ENCODE results near the gene BOLA1. TPM values are rescaled to one million over a fixed set of nuclear protein-coding genes. Genes with fewer than 3 reads are reported as not detected.
"Not testable (repeated sequence)": the region's sequence is repeated elsewhere in the genome, so short reads cannot be mapped to it uniquely, and the experiment has no call there.

BOLA1 gene
- total and polyA plus RNA-seq, 4 experiments from 2014 or later, result 25.2 to 31.4 (median 25.2) TPM

DNA sequence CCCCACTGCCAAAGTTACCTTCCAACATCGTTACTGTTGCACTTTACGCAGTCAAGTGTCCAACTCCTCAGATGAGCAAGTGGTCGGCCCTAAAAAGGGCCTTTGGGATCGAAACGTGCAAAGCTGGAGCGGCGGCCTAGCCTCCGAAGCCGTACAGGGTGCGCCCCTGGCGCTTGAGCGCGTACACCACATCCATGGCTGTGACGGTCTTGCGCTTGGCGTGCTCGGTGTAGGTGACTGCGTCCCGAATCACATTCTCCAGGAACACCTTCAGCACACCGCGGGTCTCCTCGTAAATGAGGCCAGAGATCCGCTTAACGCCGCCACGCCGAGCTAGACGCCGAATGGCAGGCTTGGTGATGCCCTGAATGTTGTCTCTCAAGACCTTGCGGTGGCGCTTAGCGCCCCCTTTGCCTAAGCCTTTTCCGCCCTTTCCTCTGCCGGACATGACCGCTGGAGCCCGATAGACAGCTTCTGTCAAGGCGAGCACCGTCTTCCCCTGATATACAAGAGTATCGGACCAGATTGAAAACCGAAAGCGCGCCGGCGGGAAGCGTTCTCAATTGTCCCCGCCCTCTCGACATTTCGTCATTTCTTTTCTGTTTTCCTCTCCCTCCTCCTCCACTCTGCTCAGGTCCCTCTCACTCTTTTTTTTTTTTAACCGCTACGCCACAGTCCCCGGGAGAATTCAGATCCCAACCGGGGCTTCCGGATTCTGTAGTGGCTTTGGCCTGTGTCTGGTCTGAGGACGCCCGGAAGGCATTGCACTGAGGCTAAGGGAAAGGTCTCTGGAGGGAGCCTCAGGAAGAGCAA is 38.5 kb upstream of the BOLA1 start:
- H3K4me3 Mint-ChIP-seq; H3K4me1 Mint-ChIP-seq; H3K27me3 ChIP-seq (ENCODE audit: insufficient read depth, low read length); H3K36me3 Mint-ChIP-seq; H3K4me1 ChIP-seq (ENCODE audit: insufficient read depth, low read length); DNase-seq; H3K4me3 ChIP-seq (ENCODE audit: low read length in 2 of 2); CTCF ChIA-PET (ENCODE audit: partially characterized antibody); POLR2A ChIA-PET (ENCODE audit: partially characterized antibody); H3K27ac ChIP-seq (ENCODE audit: low read depth, low read length); intact Hi-C loops (cut with micrococcal nuclease); H3K27me3 Mint-ChIP-seq; H3K36me3 ChIP-seq (ENCODE audit: insufficient read depth, low read length); H3K9me3 ChIP-seq (ENCODE audit: control insufficient read depth in 1 of 2, low read length in 2 of 2); H3K27ac Mint-ChIP-seq; H3K9me3 Mint-ChIP-seq: not testable (repeated sequence)

DNA sequence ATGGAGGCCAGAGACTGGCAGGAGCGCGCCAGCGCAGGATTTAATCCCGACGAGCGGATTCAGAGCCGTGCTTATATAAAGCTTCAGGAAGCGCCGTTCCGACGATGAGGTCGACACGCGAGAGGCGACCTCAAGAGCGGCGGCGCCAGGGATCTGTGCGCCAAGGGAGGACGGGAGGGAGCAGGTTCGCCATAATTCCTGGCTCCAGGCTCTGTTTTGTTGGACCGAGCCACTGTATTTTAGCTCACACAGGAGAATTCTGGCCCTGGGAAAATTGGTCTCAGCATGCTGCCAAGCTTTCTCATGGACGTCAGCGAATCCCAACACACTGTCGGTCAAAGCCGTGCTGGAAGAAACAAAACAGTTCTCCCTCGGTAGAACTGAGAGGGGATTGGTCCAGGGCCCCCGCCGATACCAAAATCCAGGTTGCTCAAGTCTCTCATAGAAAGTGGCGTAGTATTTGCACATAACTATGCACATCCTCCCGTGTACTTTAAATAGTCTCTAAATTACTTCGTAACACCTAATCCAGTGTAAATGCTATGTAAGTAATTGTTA is 37.8 kb upstream of the BOLA1 start:
- H3K4me1 ChIP-seq (ENCODE audit: insufficient read depth, low read length); H3K36me3 ChIP-seq (ENCODE audit: insufficient read depth, low read length); CTCF ChIA-PET (ENCODE audit: partially characterized antibody); H3K4me3 ChIP-seq (ENCODE audit: low read length in 2 of 2); POLR2A ChIA-PET (ENCODE audit: partially characterized antibody); H3K27ac ChIP-seq (ENCODE audit: low read depth, low read length); H3K27ac Mint-ChIP-seq; H3K36me3 Mint-ChIP-seq; H3K4me1 Mint-ChIP-seq; H3K9me3 ChIP-seq (ENCODE audit: control insufficient read depth in 1 of 2, low read length in 2 of 2); H3K9me3 Mint-ChIP-seq; H3K27me3 ChIP-seq (ENCODE audit: insufficient read depth, low read length); intact Hi-C loops (cut with micrococcal nuclease); H3K27me3 Mint-ChIP-seq; DNase-seq; H3K4me3 Mint-ChIP-seq: not testable (repeated sequence)

DNA sequence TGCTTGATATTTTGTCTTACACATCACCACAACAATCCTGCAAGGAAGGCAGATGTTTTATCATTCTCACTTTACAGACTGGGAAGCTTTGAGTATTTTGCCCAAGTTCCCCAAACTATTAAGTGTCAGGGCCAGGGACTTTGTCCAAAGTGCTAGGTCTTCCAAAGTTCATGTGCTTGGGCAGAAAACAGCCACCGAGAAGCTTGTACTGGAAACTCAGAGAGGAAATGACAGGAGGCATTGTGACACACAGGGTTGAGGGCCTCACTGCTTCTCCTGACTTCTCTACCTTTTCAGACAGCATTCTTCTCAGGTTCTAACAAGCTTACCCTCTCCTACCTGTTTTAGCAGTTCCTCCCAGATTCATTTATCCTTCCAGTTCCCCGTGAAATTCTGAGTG is 32.5 kb upstream of the BOLA1 start:
- H3K4me1 Mint-ChIP-seq; H3K4me3 Mint-ChIP-seq; CTCF ChIA-PET (ENCODE audit: partially characterized antibody); intact Hi-C loops (cut with micrococcal nuclease); H3K36me3 Mint-ChIP-seq; H3K27ac ChIP-seq (ENCODE audit: low read depth, low read length); H3K27ac Mint-ChIP-seq; H3K9me3 Mint-ChIP-seq; H3K4me3 ChIP-seq (ENCODE audit: low read length in 2 of 2); H3K9me3 ChIP-seq (ENCODE audit: control insufficient read depth in 1 of 2, low read length in 2 of 2); H3K36me3 ChIP-seq (ENCODE audit: insufficient read depth, low read length); H3K27me3 Mint-ChIP-seq; POLR2A ChIA-PET (ENCODE audit: partially characterized antibody); H3K27me3 ChIP-seq (ENCODE audit: insufficient read depth, low read length); DNase-seq; H3K4me1 ChIP-seq (ENCODE audit: insufficient read depth, low read length): not testable (repeated sequence)

DNA sequence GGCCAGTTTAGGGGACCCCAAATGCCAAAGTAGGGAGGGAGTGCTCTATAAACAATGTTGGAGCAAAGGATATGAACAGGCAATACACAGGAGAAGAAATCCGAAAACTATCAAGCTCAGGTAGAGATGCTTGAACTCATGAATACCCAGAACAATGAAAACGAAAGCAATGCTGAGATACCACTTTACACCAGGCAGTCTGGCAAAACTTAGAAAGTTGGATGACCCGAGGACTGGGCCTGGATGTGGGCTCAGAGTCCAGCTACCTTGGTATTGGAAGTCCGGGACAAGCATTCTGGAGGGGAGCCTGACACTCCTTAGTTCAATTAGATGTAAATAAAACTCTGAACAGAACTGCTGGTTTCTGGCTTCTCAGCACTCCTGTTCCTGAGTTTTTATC is 26.3 kb upstream of the BOLA1 start:
- POLR2A ChIA-PET (ENCODE audit: partially characterized antibody); H3K4me1 ChIP-seq (ENCODE audit: insufficient read depth, low read length); H3K4me3 Mint-ChIP-seq; H3K27ac ChIP-seq (ENCODE audit: low read depth, low read length); H3K9me3 Mint-ChIP-seq; H3K36me3 Mint-ChIP-seq; H3K9me3 ChIP-seq (ENCODE audit: control insufficient read depth in 1 of 2, low read length in 2 of 2); DNase-seq; H3K4me1 Mint-ChIP-seq; H3K4me3 ChIP-seq (ENCODE audit: low read length in 2 of 2); CTCF ChIA-PET (ENCODE audit: partially characterized antibody); H3K27me3 ChIP-seq (ENCODE audit: insufficient read depth, low read length); H3K36me3 ChIP-seq (ENCODE audit: insufficient read depth, low read length); H3K27ac Mint-ChIP-seq; H3K27me3 Mint-ChIP-seq; intact Hi-C loops (cut with micrococcal nuclease): not testable (repeated sequence)

DNA sequence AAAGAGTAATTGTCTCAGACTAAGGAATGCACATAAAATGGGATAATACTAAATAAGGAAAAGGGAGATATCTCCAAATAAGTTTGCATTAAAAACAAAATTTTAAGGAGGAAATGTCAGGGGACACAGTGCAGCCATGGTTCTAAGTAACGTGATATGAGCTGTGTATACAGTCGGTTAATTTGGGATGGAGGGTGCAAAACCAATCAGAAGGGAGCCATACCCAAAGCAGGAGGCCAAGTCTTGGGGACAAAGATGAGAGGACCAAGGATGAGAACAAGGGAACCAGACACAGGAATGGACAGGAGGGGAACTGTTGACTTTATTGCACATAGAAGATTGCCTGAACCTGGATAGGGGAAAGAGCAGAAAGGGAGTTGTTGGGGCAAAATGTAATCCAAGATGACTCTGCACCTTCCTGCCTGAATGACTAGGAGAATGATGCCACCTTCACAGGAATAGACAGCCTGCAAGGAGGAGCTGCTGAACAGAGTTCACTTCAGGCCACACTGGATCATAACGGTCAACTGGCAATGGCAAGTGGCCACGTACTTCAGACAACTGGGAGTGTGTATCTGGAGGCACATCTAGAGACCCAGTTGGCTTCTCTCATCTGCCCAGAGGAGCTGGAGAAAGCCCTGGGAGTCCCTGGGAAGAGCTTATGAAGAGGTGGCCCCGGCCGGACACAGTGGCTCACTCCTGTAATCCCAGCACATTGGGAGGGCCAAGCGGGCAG is 22.0 kb upstream of the BOLA1 start:
- POLR2A ChIA-PET (ENCODE audit: partially characterized antibody), result interaction anchor here (0.6 to 3.7 kb wide), 2 partner anchors 9 to 570 kb away, joined by 3 to 33 read pairs; a partner anchor contains a TSS
- H3K36me3 ChIP-seq (ENCODE audit: insufficient read depth, low read length), result no peaks in the 10 kb centered on the region
- H3K4me1 ChIP-seq (ENCODE audit: insufficient read depth, low read length), result peaks cover 22% of the 10 kb centered on the region
- Mint-ChIP-seq H3K4me3 (peak overlapping the region in 1 of 8 donors; percentile 31), H3K4me1 (peaks cover 16 to 32% (median 24%) of the 10 kb centered on the region in 4 donors), H3K9me3 (no peaks in the 10 kb centered on the region), H3K36me3 (no peaks in the 10 kb centered on the region), H3K27me3 (no peaks in the 10 kb centered on the region), H3K27ac (peak overlapping the region in 4 of 7 donors; percentile 16 to 75 (median 54))
- no peak overlapping the region for H3K4me3 ChIP-seq (ENCODE audit: low read length in 2 of 2)
- CTCF ChIA-PET (ENCODE audit: partially characterized antibody), result no interaction called here
- intact Hi-C loops (cut with micrococcal nuclease), result no loop called here
- DNase-seq, result no peak
- H3K27me3 ChIP-seq (ENCODE audit: insufficient read depth, low read length), result no peaks in the 10 kb centered on the region
- no peak overlapping the region for H3K27ac ChIP-seq (ENCODE audit: low read depth, low read length)
- no peaks in the 10 kb centered on the region for H3K9me3 ChIP-seq (ENCODE audit: control insufficient read depth in 1 of 2, low read length in 2 of 2)

DNA sequence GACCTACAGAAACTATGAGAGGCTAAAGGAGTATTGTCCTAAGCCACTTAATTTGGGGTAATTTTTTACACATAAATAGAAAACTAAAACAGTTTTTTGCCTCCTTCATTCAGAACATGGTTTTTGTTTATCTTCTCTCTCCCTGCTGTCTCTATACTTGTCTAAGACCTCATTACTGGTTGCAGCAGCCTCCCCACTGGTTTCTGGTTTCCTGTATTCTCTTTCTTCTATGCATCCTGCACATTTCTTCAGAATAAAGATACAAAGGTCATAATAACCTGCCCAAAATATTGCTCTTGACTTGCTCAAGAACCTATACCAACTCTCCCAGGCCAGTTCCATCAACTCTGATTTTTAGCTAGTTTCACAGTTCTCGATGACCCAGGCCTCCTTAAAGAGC is 19.8 kb upstream of the BOLA1 start:
- Mint-ChIP-seq H3K36me3 (no peaks in the 10 kb centered on the region), H3K4me3 (peak overlapping the region; percentile 9 to 71 (median 40)), H3K27ac (peak overlapping the region; percentile 1 to 84 (median 69)), H3K9me3 (no peaks in the 10 kb centered on the region), H3K4me1 (peaks cover 21 to 34% (median 30%) of the 10 kb centered on the region in 4 donors), H3K27me3 (no peaks in the 10 kb centered on the region)
- ChIA-PET CTCF (ENCODE audit: partially characterized antibody) (no interaction called here), POLR2A (ENCODE audit: partially characterized antibody) (no interaction called here)
- peak; percentile 39 to 49 (median 43) for DNase-seq
- H3K4me1 ChIP-seq (ENCODE audit: insufficient read depth, low read length), result peaks cover 35% of the 10 kb centered on the region
- no peak overlapping the region for H3K4me3 ChIP-seq (ENCODE audit: low read length in 2 of 2)
- H3K27me3 ChIP-seq (ENCODE audit: insufficient read depth, low read length), result no peaks in the 10 kb centered on the region
- intact Hi-C loops (cut with micrococcal nuclease), result no loop called here
- H3K27ac ChIP-seq (ENCODE audit: low read depth, low read length), result peak overlapping the region; percentile 7
- H3K9me3 ChIP-seq (ENCODE audit: control insufficient read depth in 1 of 2, low read length in 2 of 2), result no peaks in the 10 kb centered on the region
- H3K36me3 ChIP-seq (ENCODE audit: insufficient read depth, low read length), result no peaks in the 10 kb centered on the region

DNA sequence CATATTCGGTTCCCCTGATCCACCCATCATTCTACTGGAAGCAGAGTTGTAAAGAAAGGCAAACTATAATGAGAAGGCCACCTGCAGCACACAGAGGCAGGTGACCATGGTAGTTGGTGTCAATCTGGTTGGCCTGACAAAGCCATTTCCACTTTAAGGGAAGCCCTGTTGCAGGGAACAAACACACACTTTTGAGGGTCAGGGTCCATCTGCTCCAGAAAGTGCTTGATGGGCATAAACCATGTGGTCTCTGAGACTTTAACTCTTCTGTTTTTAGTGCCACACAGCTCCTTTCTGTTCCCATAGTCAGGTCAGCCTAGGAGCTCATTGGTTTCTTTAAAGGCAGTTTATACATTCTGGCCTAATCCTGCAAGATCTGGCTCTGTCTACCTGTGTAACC is 17.5 kb upstream of the BOLA1 start:
- Mint-ChIP-seq H3K36me3 (no peaks in the 10 kb centered on the region), H3K4me1 (peaks cover 21 to 34% (median 30%) of the 10 kb centered on the region in 4 donors), H3K9me3 (no peaks in the 10 kb centered on the region), H3K4me3 (no peak overlapping the region), H3K27ac (peak overlapping the region in 6 of 7 donors; percentile 1 to 54 (median 15)), H3K27me3 (no peaks in the 10 kb centered on the region)
- intact Hi-C loops (cut with micrococcal nuclease), result no loop called here
- Histone ChIP-seq H3K4me1 (ENCODE audit: insufficient read depth, low read length) (peaks cover 41% of the 10 kb centered on the region), H3K27ac (ENCODE audit: low read depth, low read length) (no peak overlapping the region), H3K36me3 (ENCODE audit: insufficient read depth, low read length) (no peaks in the 10 kb centered on the region), H3K4me3 (ENCODE audit: low read length in 2 of 2) (no peak overlapping the region), H3K9me3 (ENCODE audit: control insufficient read depth in 1 of 2, low read length in 2 of 2) (no peaks in the 10 kb centered on the region), H3K27me3 (ENCODE audit: insufficient read depth, low read length) (no peaks in the 10 kb centered on the region)
- no peak for DNase-seq
- ChIA-PET POLR2A (ENCODE audit: partially characterized antibody) (interaction anchor here (0.5 kb wide), 1 partner anchor 305 kb away, joined by 3 read pairs; no protein-coding TSS in a partner anchor), CTCF (ENCODE audit: partially characterized antibody) (no interaction called here)

Data from CD4-positive, alpha-beta memory T cell (primary cell).